ENCODE measurements around the gene TIAM2.
A peak's percentile ranks its signal among the peaks of the same experiment; 100 is the strongest.

TIAM2 gene

DNA sequence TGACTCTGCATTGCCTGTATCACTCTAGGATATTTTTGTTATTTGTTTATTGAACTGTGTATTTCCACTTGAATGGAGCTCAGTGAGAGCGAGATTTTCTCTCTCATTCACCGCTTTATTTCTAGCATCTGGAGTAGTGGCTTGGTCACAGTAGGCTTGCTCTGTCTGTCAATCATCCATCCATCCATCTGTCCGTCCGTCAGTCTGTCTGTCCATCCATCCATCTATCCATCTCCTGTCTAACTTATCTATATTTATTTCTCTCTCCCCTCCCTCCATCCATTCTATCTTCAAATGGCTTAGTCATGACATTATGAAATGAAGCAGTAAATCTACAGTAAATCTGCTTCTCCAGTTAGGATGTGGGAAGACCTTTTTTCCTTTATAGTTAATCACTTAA is 94.6 kb downstream of the TIAM2 start:
- Histone ChIP-seq H3K9ac (ENCODE audit: low read depth, low read length) (no peak overlapping the region), H3K27me3 (ENCODE audit: insufficient read depth, low read length, poor library complexity) (peaks cover 4% of the 10 kb centered on the region), H2AFZ (ENCODE audit: low read depth, low read length) (no peak overlapping the region), H3K27ac (ENCODE audit: low read length) (no peak overlapping the region), H3K4me2 (ENCODE audit: insufficient read depth, low read length) (no peak overlapping the region), H3K9me3 (ENCODE audit: insufficient read depth, low read length, severe bottlenecking) (no peaks in the 10 kb centered on the region), H3K79me2 (ENCODE audit: insufficient read depth, low read length) (no peaks in the 10 kb centered on the region), H3K4me3 (ENCODE audit: low read depth in 1 of 2, low read length in 2 of 2) (no peak overlapping the region), H3K36me3 (ENCODE audit: insufficient read depth, low read length) (no peaks in the 10 kb centered on the region), H3K4me1 (ENCODE audit: insufficient read depth, low read length) (no peaks in the 10 kb centered on the region), H4K20me1 (ENCODE audit: insufficient read depth, low read length) (no peaks in the 10 kb centered on the region)
- DNase-seq (no peak), ATAC-seq (ENCODE audit: insufficient read depth, low read depth) (no peak)
- TF ChIP-seq EZH2 (IDR thresholded peaks at IDR 0.05; ENCODE audit: borderline replicate concordance, low read depth, low read length, severe bottlenecking): no peak
- TF ChIP-seq, protein P1, sequence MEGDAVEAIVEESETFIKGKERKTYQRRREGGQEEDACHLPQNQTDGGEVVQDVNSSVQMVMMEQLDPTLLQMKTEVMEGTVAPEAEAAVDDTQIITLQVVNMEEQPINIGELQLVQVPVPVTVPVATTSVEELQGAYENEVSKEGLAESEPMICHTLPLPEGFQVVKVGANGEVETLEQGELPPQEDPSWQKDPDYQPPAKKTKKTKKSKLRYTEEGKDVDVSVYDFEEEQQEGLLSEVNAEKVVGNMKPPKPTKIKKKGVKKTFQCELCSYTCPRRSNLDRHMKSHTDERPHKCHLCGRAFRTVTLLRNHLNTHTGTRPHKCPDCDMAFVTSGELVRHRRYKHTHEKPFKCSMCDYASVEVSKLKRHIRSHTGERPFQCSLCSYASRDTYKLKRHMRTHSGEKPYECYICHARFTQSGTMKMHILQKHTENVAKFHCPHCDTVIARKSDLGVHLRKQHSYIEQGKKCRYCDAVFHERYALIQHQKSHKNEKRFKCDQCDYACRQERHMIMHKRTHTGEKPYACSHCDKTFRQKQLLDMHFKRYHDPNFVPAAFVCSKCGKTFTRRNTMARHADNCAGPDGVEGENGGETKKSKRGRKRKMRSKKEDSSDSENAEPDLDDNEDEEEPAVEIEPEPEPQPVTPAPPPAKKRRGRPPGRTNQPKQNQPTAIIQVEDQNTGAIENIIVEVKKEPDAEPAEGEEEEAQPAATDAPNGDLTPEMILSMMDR (IDR thresholded peaks at IDR 0.05; ENCODE audit: borderline replicate concordance, extremely low read depth, low read length, poor library complexity, severe bottlenecking): no peak

GRCh38 chr6:155090166-155090565 is 95.1 kb downstream of the TIAM2 start:
- no peaks in the 10 kb centered on the region for H3K36me3 ChIP-seq (ENCODE audit: insufficient read depth, low read length)
- no peak overlapping the region for H3K9ac ChIP-seq (ENCODE audit: low read depth, low read length)
- no peak overlapping the region for H2AFZ ChIP-seq (ENCODE audit: low read depth, low read length)
- H3K27me3 ChIP-seq (ENCODE audit: insufficient read depth, low read length, poor library complexity): peaks cover 2% of the 10 kb centered on the region
- no peaks in the 10 kb centered on the region for H4K20me1 ChIP-seq (ENCODE audit: insufficient read depth, low read length)
- no peak overlapping the region for H3K4me3 ChIP-seq (ENCODE audit: low read depth in 1 of 2, low read length in 2 of 2)
- H3K79me2 ChIP-seq (ENCODE audit: insufficient read depth, low read length): no peaks in the 10 kb centered on the region
- DNase-seq (no peak), ATAC-seq (ENCODE audit: insufficient read depth, low read depth) (no peak)
- H3K27ac ChIP-seq (ENCODE audit: low read length): no peak overlapping the region
- TF ChIP-seq, protein P1 (IDR thresholded peaks at IDR 0.05; ENCODE audit: borderline replicate concordance, extremely low read depth, low read length, poor library complexity, severe bottlenecking): no peak
- TF ChIP-seq EZH2 (IDR thresholded peaks at IDR 0.05; ENCODE audit: borderline replicate concordance, low read depth, low read length, severe bottlenecking): no peak
- H3K9me3 ChIP-seq (ENCODE audit: insufficient read depth, low read length, severe bottlenecking): no peaks in the 10 kb centered on the region
- H3K4me2 ChIP-seq (ENCODE audit: insufficient read depth, low read length): no peak overlapping the region
- no peaks in the 10 kb centered on the region for H3K4me1 ChIP-seq (ENCODE audit: insufficient read depth, low read length)

- Histone ChIP-seq H3K9ac (ENCODE audit: low read depth, low read length) (no peak overlapping the region), H4K20me1 (ENCODE audit: insufficient read depth, low read length) (no peaks in the 10 kb centered on the region)
- TF ChIP-seq, protein P1 (IDR thresholded peaks at IDR 0.05; ENCODE audit: borderline replicate concordance, extremely low read depth, low read length, poor library complexity, severe bottlenecking): no peak
- no peak for TF ChIP-seq EZH2 (IDR thresholded peaks at IDR 0.05; ENCODE audit: borderline replicate concordance, low read depth, low read length, severe bottlenecking)
These were observed 96.6 kb downstream of the TIAM2 start for GRCh38 chr6:155091756-155092155.

GRCh38 chr6:155093430-155093829 is 98.3 kb downstream of the TIAM2 start:
- TF ChIP-seq EZH2 (IDR thresholded peaks at IDR 0.05; ENCODE audit: borderline replicate concordance, low read depth, low read length, severe bottlenecking): no peak
- TF ChIP-seq, protein P1 (IDR thresholded peaks at IDR 0.05; ENCODE audit: borderline replicate concordance, extremely low read depth, low read length, poor library complexity, severe bottlenecking): no peak
- Histone ChIP-seq H3K4me3 (ENCODE audit: low read depth in 1 of 2, low read length in 2 of 2) (no peak overlapping the region), H4K20me1 (ENCODE audit: insufficient read depth, low read length) (no peaks in the 10 kb centered on the region), H2AFZ (ENCODE audit: low read depth, low read length) (no peak overlapping the region), H3K79me2 (ENCODE audit: insufficient read depth, low read length) (no peaks in the 10 kb centered on the region), H3K9me3 (ENCODE audit: insufficient read depth, low read length, severe bottlenecking) (no peaks in the 10 kb centered on the region), H3K9ac (ENCODE audit: low read depth, low read length) (no peak overlapping the region), H3K36me3 (ENCODE audit: insufficient read depth, low read length) (no peaks in the 10 kb centered on the region), H3K4me2 (ENCODE audit: insufficient read depth, low read length) (no peak overlapping the region), H3K27ac (ENCODE audit: low read length) (no peak overlapping the region), H3K4me1 (ENCODE audit: insufficient read depth, low read length) (no peaks in the 10 kb centered on the region), H3K27me3 (ENCODE audit: insufficient read depth, low read length, poor library complexity) (peaks cover 3% of the 10 kb centered on the region)
- DNase-seq (peak; percentile 53), ATAC-seq (ENCODE audit: insufficient read depth, low read depth) (peak; percentile 97)

More at GRCh38 chr6:155091756-155092155, 96.6 kb downstream of the TIAM2 start:
- no peak overlapping the region for H3K4me3 ChIP-seq (ENCODE audit: low read depth in 1 of 2, low read length in 2 of 2)
- no peak overlapping the region for H2AFZ ChIP-seq (ENCODE audit: low read depth, low read length)
- no peak for DNase-seq
- no peaks in the 10 kb centered on the region for H3K36me3 ChIP-seq (ENCODE audit: insufficient read depth, low read length)
- no peaks in the 10 kb centered on the region for H3K27me3 ChIP-seq (ENCODE audit: insufficient read depth, low read length, poor library complexity)
- no peak for ATAC-seq (ENCODE audit: insufficient read depth, low read depth)
- H3K27ac ChIP-seq (ENCODE audit: low read length): no peak overlapping the region
- H3K4me1 ChIP-seq (ENCODE audit: insufficient read depth, low read length): no peaks in the 10 kb centered on the region
- no peak overlapping the region for H3K4me2 ChIP-seq (ENCODE audit: insufficient read depth, low read length)
- no peaks in the 10 kb centered on the region for H3K9me3 ChIP-seq (ENCODE audit: insufficient read depth, low read length, severe bottlenecking)
- H3K79me2 ChIP-seq (ENCODE audit: insufficient read depth, low read length): no peaks in the 10 kb centered on the region

All from DND-41 (cell line).